ENCODE results near the gene LGR5. TPM values are rescaled to one million over a fixed set of nuclear protein-coding genes. Genes with fewer than 3 reads are reported as not detected.

The LGR5 gene
- total RNA-seq, 1 experiment from 2014 or later: not detected

GRCh38 chr12:71625476-71625875 is 185.9 kb downstream of the LGR5 start:
- no peaks in the 10 kb centered on the region for H3K9me3 ChIP-seq (replicated peaks)
- no peak overlapping the region for H3K27ac ChIP-seq
- H3K4me3 ChIP-seq: no peak overlapping the region
- H3K27me3 ChIP-seq (replicated peaks): no peaks in the 10 kb centered on the region
- DNase-seq (ENCODE audit: low read depth in 1 of 2, low spot score in 2 of 2): no peak
- H3K36me3 ChIP-seq: peaks cover 95% of the 10 kb centered on the region
- H3K4me1 ChIP-seq (replicated peaks): no peaks in the 10 kb centered on the region

- Histone ChIP-seq H3K9me3 (replicated peaks) (no peaks in the 10 kb centered on the region), H3K27ac (no peak overlapping the region), H3K4me3 (no peak overlapping the region), H3K4me1 (replicated peaks) (no peaks in the 10 kb centered on the region), H3K27me3 (replicated peaks) (no peaks in the 10 kb centered on the region), H3K36me3 (peaks cover 95% of the 10 kb centered on the region)
- DNase-seq (ENCODE audit: low read depth in 1 of 2, low spot score in 2 of 2): no peak
Observed at GRCh38 chr12:71626098-71626497, 186.5 kb downstream of the LGR5 start.

GRCh38 chr12:71626768-71627167 is 187.2 kb downstream of the LGR5 start:
- peaks cover 95% of the 10 kb centered on the region for H3K36me3 ChIP-seq
- no peak overlapping the region for H3K27ac ChIP-seq
- H3K27me3 ChIP-seq (replicated peaks): no peaks in the 10 kb centered on the region
- H3K4me3 ChIP-seq: no peak overlapping the region
- no peaks in the 10 kb centered on the region for H3K4me1 ChIP-seq (replicated peaks)
- no peak for DNase-seq (ENCODE audit: low read depth in 1 of 2, low spot score in 2 of 2)
- no peaks in the 10 kb centered on the region for H3K9me3 ChIP-seq (replicated peaks)

GRCh38 chr12:71627438-71628002 is 187.9 kb downstream of the LGR5 start:
- Histone ChIP-seq H3K36me3 (peaks cover 95% of the 10 kb centered on the region), H3K4me1 (replicated peaks) (no peaks in the 10 kb centered on the region)

More at GRCh38 chr12:71627438-71628002, 187.9 kb downstream of the LGR5 start:
- Histone ChIP-seq H3K27me3 (replicated peaks) (no peaks in the 10 kb centered on the region), H3K9me3 (replicated peaks) (no peaks in the 10 kb centered on the region), H3K27ac (no peak overlapping the region), H3K4me3 (no peak overlapping the region)
- DNase-seq (ENCODE audit: low read depth in 1 of 2, low spot score in 2 of 2): no peak

Other genes starting within 250 kb of the LGR5 start
- 5.4 and 18.4 TPM in 2 replicates for gene ZFC3H1, start 224.1 kb downstream of the LGR5 start, total RNA-seq (2014; rRNA removed; shearing (Covaris generic))
- 0.56 and 4.5 TPM in 2 replicates for gene THAP2, start 224.5 kb downstream of the LGR5 start, total RNA-seq (2014; rRNA removed; shearing (Covaris generic))
- gene TMEM19, start 246.3 kb downstream of the LGR5 start, total RNA-seq (2014; rRNA removed; shearing (Covaris generic)): 42.6 and 54.4 TPM in 2 replicates